GM13977 (cell line): ENCODE measurements around the gene ZHX3.

Source experiments
- DNase-seq: peaks from one replicate; pipeline ENCODE4 v3.0.0; 2012; ENCODE audit warnings: low spot score
- CTCF ChIP-seq: IDR thresholded peaks from 2 replicates; pipeline ENCODE4 v1.5.1; 2012; ENCODE audit warnings: mild to moderate bottlenecking, control low read depth; ENCODE audit not compliant: insufficient read depth; ENCODE audit errors: extremely low read depth, missing control alignments
- in situ Hi-C: fragments of 300-500 bp; cut with MboI; formaldehyde crosslinking; loops from one replicate; pipeline ENCODE4 v1.12.0; 2022; ENCODE audit warnings: low sequenced_read_pairs, low pct_unique_long_range_greater_than_20kb, mixed read lengths, inconsistent platforms; ENCODE audit not compliant: unreplicated experiment

Gene ZHX3

GRCh38 chr20:41202426-41202825 lies 115.1 kb downstream of the ZHX3 start:
- in situ Hi-C loops, result no loop called here
- no peak for TF ChIP-seq CTCF
- DNase-seq, result no peak

GRCh38 chr20:41201760-41202159 lies 115.8 kb downstream of the ZHX3 start:
- in situ Hi-C loops, result no loop called here
- no peak for TF ChIP-seq CTCF

GRCh38 chr20:41200446-41201202 lies 116.9 kb downstream of the ZHX3 start:
- TF ChIP-seq CTCF, result no peak
- DNase-seq, result no peak
- in situ Hi-C loops, result no loop called here

More at GRCh38 chr20:41201760-41202159, 115.8 kb downstream of the ZHX3 start:
- no peak for DNase-seq

GRCh38 chr20:41198443-41198842 lies 119.1 kb downstream of the ZHX3 start:
- in situ Hi-C loops, result no loop called here
- TF ChIP-seq CTCF, result no peak
- DNase-seq, result no peak

GRCh38 chr20:41196653-41197225 lies 120.8 kb downstream of the ZHX3 start:
- no peak for DNase-seq
- in situ Hi-C loops, result no loop called here
- TF ChIP-seq CTCF, result no peak

GRCh38 chr20:41192575-41192974 lies 125.0 kb downstream of the ZHX3 start:
- in situ Hi-C loops, result no loop called here
- no peak for TF ChIP-seq CTCF
- no peak for DNase-seq
